Measurements from ENCODE around the gene ZG16B.

ZG16B gene

GRCh38 chr16:2834968-2835367, 4.9 kb downstream of the ZG16B start:
- in situ Hi-C loops (cut with HindIII; ENCODE audit: low pct_ligation_motif_present, low sequenced_read_pairs) = no loop called here
- H3K4me3 ChIP-seq (ENCODE audit: low read depth, low read length) = no peak overlapping the region
- H3K27me3 ChIP-seq (replicated peaks) = no peaks in the 10 kb centered on the region
- no peak for DNase-seq
- no peak for TF ChIP-seq CTCF (IDR thresholded peaks at IDR 0.05; ENCODE audit: low read depth, low read length, missing control alignments)
- no peak overlapping the region for H3K27ac ChIP-seq
- H3K36me3 ChIP-seq (replicated peaks) = no peaks in the 10 kb centered on the region

GRCh38 chr16:2835638-2836493, 5.8 kb downstream of the ZG16B start:
- no peak for TF ChIP-seq CTCF (IDR thresholded peaks at IDR 0.05; ENCODE audit: low read depth, low read length, missing control alignments)
- H3K27ac ChIP-seq = peak overlapping the region; percentile 26
- no peaks in the 10 kb centered on the region for H3K36me3 ChIP-seq (replicated peaks)
- in situ Hi-C loops (cut with HindIII; ENCODE audit: low pct_ligation_motif_present, low sequenced_read_pairs) = no loop called here
- no peaks in the 10 kb centered on the region for H3K27me3 ChIP-seq (replicated peaks)
- DNase-seq = peak; percentile 90
- H3K4me3 ChIP-seq (ENCODE audit: low read depth, low read length) = no peak overlapping the region

- no peaks in the 10 kb centered on the region for H3K36me3 ChIP-seq (replicated peaks)
- in situ Hi-C loops (cut with HindIII; ENCODE audit: low pct_ligation_motif_present, low sequenced_read_pairs) = no loop called here
- no peak for TF ChIP-seq CTCF (IDR thresholded peaks at IDR 0.05; ENCODE audit: low read depth, low read length, missing control alignments)
- no peaks in the 10 kb centered on the region for H3K27me3 ChIP-seq (replicated peaks)
- H3K27ac ChIP-seq = no peak overlapping the region
- no peak for DNase-seq
- no peak overlapping the region for H3K4me3 ChIP-seq (ENCODE audit: low read depth, low read length)
Measured at GRCh38 chr16:2836646-2837508, 6.8 kb downstream of the ZG16B start.

- in situ Hi-C loops (cut with HindIII; ENCODE audit: low pct_ligation_motif_present, low sequenced_read_pairs) = no loop called here
Measured at GRCh38 chr16:2838928-2839327, 8.8 kb downstream of the ZG16B start.

More at GRCh38 chr16:2838928-2839327, 8.8 kb downstream of the ZG16B start:
- H3K4me3 ChIP-seq (ENCODE audit: low read depth, low read length) = no peak overlapping the region
- peak; percentile 98 for TF ChIP-seq CTCF (IDR thresholded peaks at IDR 0.05; ENCODE audit: low read depth, low read length, missing control alignments)
- H3K27me3 ChIP-seq (replicated peaks) = no peaks in the 10 kb centered on the region
- DNase-seq = peak; percentile 58
- no peaks in the 10 kb centered on the region for H3K36me3 ChIP-seq (replicated peaks)
- no peak overlapping the region for H3K27ac ChIP-seq

Measured in brain microvascular endothelial cell (primary cell).